HepG2 (cell line): Measurements from ENCODE around the gene NKD1. TPM values are rescaled to one million over a fixed set of nuclear protein-coding genes. Genes with fewer than 3 reads are reported as not detected.

Experiments used
- ARHGAP35 ChIP-seq: sonication (generic); formaldehyde crosslinking; IDR thresholded peaks from 2 replicates; pipeline ENCODE4 v1.9.0; 2022; ENCODE audit warnings: mild to moderate bottlenecking, inconsistent platforms, moderate library complexity, missing genetic modification reagents, borderline replicate concordance
- DPF2 ChIP-seq: sonication (generic); formaldehyde crosslinking; IDR thresholded peaks from 2 replicates; pipeline ENCODE4 v1.4.0; 2020; ENCODE audit warnings: mild to moderate bottlenecking, low read depth, missing genetic modification reagents, borderline replicate concordance
- GABPA ChIP-seq, 2 experiments: IDR thresholded peaks; 2 replicates each; pipeline ENCODE4 v1.6.1; 2011 to 2016; ENCODE audit warnings: low read depth in 2 of 2, low read length in 1 of 2, missing biosample characterization in 1 of 2, missing genetic modification characterization in 1 of 2
- MIXL1 ChIP-seq: IDR thresholded peaks from 2 replicates; pipeline ENCODE4 v1.6.1; 2016
- PAWR ChIP-seq: sonication (generic); formaldehyde crosslinking; IDR thresholded peaks from 2 replicates; pipeline ENCODE4 v1.4.0; 2020; ENCODE audit warnings: missing genetic modification reagents, mild to moderate bottlenecking, borderline replicate concordance
- RBAK ChIP-seq: sonication (generic); formaldehyde crosslinking; IDR thresholded peaks from 2 replicates; pipeline ENCODE4 v1.5.1; 2020; ENCODE audit warnings: mild to moderate bottlenecking, missing genetic modification reagents
- STAT5B ChIP-seq: sonication (generic); formaldehyde crosslinking; IDR thresholded peaks from 2 replicates; pipeline ENCODE4 v1.4.0; 2020; ENCODE audit warnings: missing genetic modification reagents
- TBX2 ChIP-seq: sonication (generic); formaldehyde crosslinking; IDR thresholded peaks from 2 replicates; pipeline ENCODE4 v1.5.0; 2020; ENCODE audit warnings: missing genetic modification reagents, mild to moderate bottlenecking, borderline replicate concordance
- ZFP41 ChIP-seq: sonication (generic); formaldehyde crosslinking; IDR thresholded peaks from 2 replicates; pipeline ENCODE4 v1.4.0; 2020; ENCODE audit warnings: mild to moderate bottlenecking, missing genetic modification reagents, borderline replicate concordance
- ZNF225 ChIP-seq: sonication (generic); formaldehyde crosslinking; IDR thresholded peaks from 2 replicates; pipeline ENCODE4 v1.4.0; 2020; ENCODE audit warnings: mild to moderate bottlenecking, missing genetic modification reagents
- ZNF230 ChIP-seq: sonication (generic); formaldehyde crosslinking; IDR thresholded peaks from 2 replicates; pipeline ENCODE4 v1.4.0; 2020; ENCODE audit warnings: mild to moderate bottlenecking, missing genetic modification reagents
- ZNF691 ChIP-seq: sonication (generic); formaldehyde crosslinking; IDR thresholded peaks from 2 replicates; pipeline ENCODE4 v1.4.0; 2020; ENCODE audit warnings: missing genetic modification reagents, low read depth, mild to moderate bottlenecking, borderline replicate concordance
- ZSCAN22 ChIP-seq: sonication (generic); formaldehyde crosslinking; IDR thresholded peaks from 2 replicates; pipeline ENCODE4 v1.4.0; 2020; ENCODE audit warnings: mild to moderate bottlenecking, missing genetic modification reagents
- polyA plus RNA-seq, 8 experiments: library from polyadenylated mRNA; depleted of rRNA in 3 of 8; stranded (reverse) in 7 of 8; unstranded in 1 of 8; fragments of >200 nt; fragmentation: Illumina TruSeq in 4 of 8; extraction: Trizol in 4 of 8; gene quantifications; 2 replicates each; pipeline versions ENCODE4 v1.2.1 to v1.2.3, GENCODE V29; 2011 to 2016; ENCODE audit warnings: low read depth in 4 of 8, missing spikeins in 1 of 8, mixed read lengths in 1 of 8; ENCODE audit not compliant: insufficient read depth in 1 of 8
- total RNA-seq, 5 experiments: library from RNA; depleted of rRNA; stranded (reverse); fragments of >200 nt; fragmentation: Illumina TruSeq; extraction: Trizol; gene quantifications; 2 replicates each; pipeline ENCODE4 v1.2.3, GENCODE V29; 2016; ENCODE audit warnings: low read depth in 1 of 5
- TF ChIP-seq, protein P1 (sequence below): sonication (generic); formaldehyde crosslinking; IDR thresholded peaks from 2 replicates; pipeline ENCODE4 v1.4.0; 2020; ENCODE audit warnings: missing genetic modification reagents

The NKD1 gene
- total and polyA plus RNA-seq, 2 of the 13 experiments (the other 11 are each of a cell fraction or from before 2014, with no cell fraction given), result 70.4 to 121 TPM

DNA sequence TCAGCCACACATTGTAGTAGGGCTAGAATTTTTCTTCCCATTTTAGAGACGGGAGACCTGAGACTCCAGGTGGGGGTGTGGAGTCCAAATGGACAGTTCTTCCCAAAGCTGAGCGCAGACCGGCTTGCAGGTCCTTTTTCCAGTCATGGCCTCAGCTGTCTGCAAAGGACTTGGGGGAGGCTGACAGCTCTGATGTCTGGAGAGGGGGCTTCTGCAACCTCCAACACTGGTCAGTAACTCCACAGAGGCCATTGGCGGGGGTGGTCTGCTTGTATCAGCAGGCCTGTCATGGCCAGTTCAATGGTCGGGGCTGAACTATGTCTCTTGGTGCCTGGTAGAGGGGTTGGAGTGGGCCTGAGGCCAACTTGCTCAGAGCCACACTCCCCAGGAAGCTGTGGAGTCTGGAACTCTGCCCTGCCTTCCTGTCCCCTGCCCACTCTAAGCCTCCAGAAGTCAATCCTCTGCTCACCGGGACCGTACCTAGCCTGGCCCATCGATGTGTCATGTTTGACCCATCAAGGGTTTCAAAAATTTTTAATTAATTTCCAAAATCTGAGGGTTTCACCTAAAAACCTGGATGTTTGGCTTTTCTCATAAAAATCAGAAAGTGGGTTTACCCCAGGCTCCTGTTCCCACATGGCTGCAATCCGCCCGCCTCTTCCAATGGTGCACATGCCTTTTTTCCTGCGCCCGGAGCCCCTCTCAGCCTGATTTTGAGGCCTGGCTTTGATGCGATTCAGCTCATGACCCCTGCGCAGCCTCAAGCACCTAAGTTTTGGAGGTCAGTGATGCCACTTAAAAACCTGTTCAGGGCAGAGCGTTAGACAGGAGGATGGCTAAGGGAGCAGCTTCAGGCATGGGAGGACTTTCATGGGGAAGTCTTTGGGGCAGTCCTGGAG lies 93.0 kb downstream of the NKD1 start (continued):
- TF ChIP-seq, protein P1, sequence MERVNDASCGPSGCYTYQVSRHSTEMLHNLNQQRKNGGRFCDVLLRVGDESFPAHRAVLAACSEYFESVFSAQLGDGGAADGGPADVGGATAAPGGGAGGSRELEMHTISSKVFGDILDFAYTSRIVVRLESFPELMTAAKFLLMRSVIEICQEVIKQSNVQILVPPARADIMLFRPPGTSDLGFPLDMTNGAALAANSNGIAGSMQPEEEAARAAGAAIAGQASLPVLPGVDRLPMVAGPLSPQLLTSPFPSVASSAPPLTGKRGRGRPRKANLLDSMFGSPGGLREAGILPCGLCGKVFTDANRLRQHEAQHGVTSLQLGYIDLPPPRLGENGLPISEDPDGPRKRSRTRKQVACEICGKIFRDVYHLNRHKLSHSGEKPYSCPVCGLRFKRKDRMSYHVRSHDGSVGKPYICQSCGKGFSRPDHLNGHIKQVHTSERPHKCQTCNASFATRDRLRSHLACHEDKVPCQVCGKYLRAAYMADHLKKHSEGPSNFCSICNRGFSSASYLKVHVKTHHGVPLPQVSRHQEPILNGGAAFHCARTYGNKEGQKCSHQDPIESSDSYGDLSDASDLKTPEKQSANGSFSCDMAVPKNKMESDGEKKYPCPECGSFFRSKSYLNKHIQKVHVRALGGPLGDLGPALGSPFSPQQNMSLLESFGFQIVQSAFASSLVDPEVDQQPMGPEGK (CRISPR knock-in tag), result no peak
- TF ChIP-seq GABPA (IDR thresholded peaks at IDR 0.05; ENCODE audit: low read depth, low read length), result no peak
- no peak for TF ChIP-seq GABPA (CRISPR knock-in tag; IDR thresholded peaks at IDR 0.05; ENCODE audit: low read depth)
- no peak for TF ChIP-seq MIXL1 (CRISPR knock-in tag)
- TF ChIP-seq ZSCAN22 (CRISPR knock-in tag), result no peak
- TF ChIP-seq ZFP41, result no peak
- no peak for TF ChIP-seq DPF2 (CRISPR knock-in tag)
- TF ChIP-seq ARHGAP35 (CRISPR knock-in tag), result no peak
- TF ChIP-seq STAT5B (CRISPR knock-in tag), result no peak
- 0 out of 2 replicates have a peak, but pooled peaks have one; percentile 5 for TF ChIP-seq ZNF225
- TF ChIP-seq TBX2 (CRISPR knock-in tag), result no peak
- TF ChIP-seq ZNF230 (CRISPR knock-in tag), result no peak
- TF ChIP-seq ZNF691 (CRISPR knock-in tag), result no peak
- no peak for TF ChIP-seq RBAK (CRISPR knock-in tag)
- TF ChIP-seq PAWR (CRISPR knock-in tag), result no peak
